ENCODE results near the gene CDCA3. TPM values are rescaled to one million over a fixed set of nuclear protein-coding genes. Genes with fewer than 3 reads are reported as not detected.
A peak's percentile ranks its signal among the peaks of the same experiment; 100 is the strongest.

CDCA3 gene
- total RNA-seq, 5 donors from 2014 or later (not counting 1 experiment from before 2014, with no cell fraction given), result 1.1 to 2.7 (median 2.0) TPM

- H3K27me3 ChIP-seq (replicated peaks in 1 of 2; ENCODE audit: control insufficient read depth in 2 of 2, extremely low read depth in 1 of 2, insufficient read depth in 2 of 2, low read length in 1 of 2), result peaks cover 0 to 67% of the 10 kb centered on the region in 2 experiments
- CTCF ChIA-PET, result interaction anchor here in 1 of 2 donors (0.5 to 0.6 kb wide), 3 partner anchors 12 to 159 kb away, joined by 3 to 4 read pairs (median 3); no protein-coding TSS in a partner anchor
- peaks cover 0 to 12% of the 10 kb centered on the region in 2 donors for H3K36me3 ChIP-seq (ENCODE audit: control insufficient read depth in 2 of 2, extremely low read depth in 1 of 2, insufficient read depth in 1 of 2, low read length in 1 of 2)
- H3K4me1 ChIP-seq (ENCODE audit: control insufficient read depth in 1 of 2, extremely low read depth in 1 of 2, insufficient read depth in 2 of 2, low read length in 2 of 2), result peaks cover 3 to 33% of the 10 kb centered on the region in 2 experiments
- no peak for DNase-seq
- Mint-ChIP-seq H3K36me3 (peaks cover 8% of the 10 kb centered on the region), H3K9me3 (no peaks in the 10 kb centered on the region), H3K27me3 (peaks cover 12 to 48% of the 10 kb centered on the region in 2 donors), H3K4me1 (peaks cover 19 to 41% (median 24%) of the 10 kb centered on the region in 3 donors), H3K4me3 (peak overlapping the region in 1 of 3 donors; percentile 74), H3K27ac (no peak overlapping the region)
- ATAC-seq (replicated peaks in 1 of 4), result no peak
- POLR2A ChIA-PET, result no interaction called here
- no peak overlapping the region for H3K4me3 ChIP-seq (ENCODE audit: control insufficient read depth in 1 of 2, extremely low read depth in 1 of 2, low read length in 1 of 2)
- H3K27ac ChIP-seq (ENCODE audit: low read length), result no peak overlapping the region
- WGBS (ENCODE audit: insufficient coverage), result 91% methylated on average over 3 of the region's 7 CpGs
- H3K9me3 ChIP-seq, result no peaks in the 10 kb centered on the region
Observed at GRCh38 chr12:6822426-6823135, 28.5 kb downstream of the CDCA3 start.

DNA sequence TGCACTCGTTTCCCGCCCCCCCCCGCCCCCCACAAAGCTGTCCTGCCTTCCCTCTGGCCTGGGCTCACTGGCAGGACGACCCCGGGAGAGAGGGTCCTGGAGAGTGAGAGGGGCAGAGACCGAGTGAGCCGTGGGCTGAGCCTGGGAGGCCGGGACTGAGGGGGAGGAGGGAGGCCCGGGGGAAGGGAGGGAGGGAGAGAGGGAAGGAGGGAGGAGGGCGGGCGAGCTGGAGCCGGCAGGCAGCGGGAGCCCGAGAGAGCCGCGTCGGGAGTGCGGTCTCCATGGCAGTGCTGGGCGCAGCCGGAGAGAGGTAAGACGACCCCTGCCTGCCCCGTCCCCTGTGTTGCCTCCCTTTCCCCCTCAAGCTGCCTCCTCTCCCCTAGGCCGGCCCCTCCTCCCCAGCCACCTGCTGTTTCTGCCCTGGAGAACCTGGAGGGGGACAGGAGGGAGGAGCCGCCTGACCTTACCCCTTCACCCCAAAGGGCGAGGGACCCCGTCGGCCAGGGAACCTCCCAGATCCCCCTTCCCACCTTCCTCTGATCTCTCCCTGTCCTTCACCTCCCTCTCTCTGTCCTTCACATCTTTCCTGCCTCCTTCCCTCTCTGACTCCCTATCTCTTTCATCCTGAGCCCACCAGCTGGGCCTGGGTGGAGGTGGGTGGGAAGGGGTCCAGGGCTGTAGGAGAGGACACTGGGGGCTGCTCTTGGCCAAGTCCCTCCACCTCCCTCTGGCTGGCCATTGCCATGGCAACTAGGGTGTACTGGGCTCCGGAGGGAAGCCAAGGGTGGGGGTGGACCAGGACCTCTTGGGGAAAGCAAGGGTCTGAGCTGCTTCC lies 29.3 kb downstream of the CDCA3 start, which contains the start of gene GPR162:
TSS of gene GPR162 (plus strand) at position 231 of the 835 bp plus-strand sequence. CDS start 2,078 bp downstream, outside the sequence.
- peaks cover 0 to 59% of the 10 kb centered on the region in 2 experiments for H3K27me3 ChIP-seq (replicated peaks in 1 of 2; ENCODE audit: control insufficient read depth in 2 of 2, extremely low read depth in 1 of 2, insufficient read depth in 2 of 2, low read length in 1 of 2)
- Mint-ChIP-seq H3K36me3 (peaks cover 9% of the 10 kb centered on the region), H3K4me3 (peak within 1 kb of the TSS; percentile 48 to 74 (median 65)), H3K9me3 (no peaks in the 10 kb centered on the region), H3K27ac (peak within 1 kb of the TSS; percentile 54 to 64), H3K27me3 (peaks cover 8 to 40% of the 10 kb centered on the region in 2 donors), H3K4me1 (peaks cover 15 to 36% (median 19%) of the 10 kb centered on the region in 3 donors)
- peak; percentile 12 to 25 (median 20) for ATAC-seq (replicated peaks in 1 of 4)
- POLR2A ChIA-PET, result interaction anchor here in 1 of 2 donors (0.5 to 0.7 kb wide), 4 partner anchors 17 to 164 kb away, joined by 3 to 7 read pairs (median 4); no protein-coding TSS in a partner anchor
- H3K9me3 ChIP-seq, result no peaks in the 10 kb centered on the region
- DNase-seq, result no peak
- no peak within 1 kb of the TSS for H3K4me3 ChIP-seq (ENCODE audit: control insufficient read depth in 1 of 2, extremely low read depth in 1 of 2, low read length in 1 of 2)
- 0% methylated on average over 6 of the region's 28 CpGs for WGBS (ENCODE audit: insufficient coverage)
- peaks cover 0 to 20% of the 10 kb centered on the region in 2 donors for H3K36me3 ChIP-seq (ENCODE audit: control insufficient read depth in 2 of 2, extremely low read depth in 1 of 2, insufficient read depth in 1 of 2, low read length in 1 of 2)
- CTCF ChIA-PET, result interaction anchor here (0.7 kb wide), 3 partner anchors 13 to 194 kb away, joined by 3 to 4 read pairs (median 3); no protein-coding TSS in a partner anchor
- peaks cover 3 to 26% of the 10 kb centered on the region in 2 experiments for H3K4me1 ChIP-seq (ENCODE audit: control insufficient read depth in 1 of 2, extremely low read depth in 1 of 2, insufficient read depth in 2 of 2, low read length in 2 of 2)
- H3K27ac ChIP-seq (ENCODE audit: low read length), result no peak within 1 kb of the TSS

DNA sequence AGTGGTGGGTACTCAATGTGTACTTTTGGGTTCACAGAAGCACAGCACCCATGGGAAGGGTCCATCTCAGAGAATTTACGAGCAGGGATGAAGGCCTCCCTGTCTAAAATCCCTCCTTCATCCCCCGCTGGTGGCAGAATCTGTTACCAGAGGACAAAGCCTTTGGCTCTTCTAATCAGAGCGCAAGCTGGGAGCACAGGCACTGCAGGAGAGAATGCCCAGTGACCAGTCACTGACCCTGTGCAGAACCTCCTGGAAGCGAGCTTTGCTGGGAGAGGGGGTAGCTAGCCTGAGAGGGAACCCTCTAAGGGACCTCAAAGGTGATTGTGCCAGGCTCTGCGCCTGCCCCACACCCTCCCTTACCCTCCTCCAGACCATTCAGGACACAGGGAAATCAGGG lies 30.9 kb downstream of the CDCA3 start:
- H3K9me3 Mint-ChIP-seq, result no peaks in the 10 kb centered on the region
- H3K9me3 ChIP-seq, result no peaks in the 10 kb centered on the region
- H3K27ac ChIP-seq (ENCODE audit: low read length), result no peak overlapping the region
- ChIA-PET CTCF (interaction anchor here in 1 of 2 donors (0.6 kb wide), 1 partner anchor 66 kb away, joined by 3 read pairs; no protein-coding TSS in a partner anchor), POLR2A (no interaction called here)
- H3K4me1 ChIP-seq (ENCODE audit: control insufficient read depth in 1 of 2, extremely low read depth in 1 of 2, insufficient read depth in 2 of 2, low read length in 2 of 2), result peaks cover 3 to 19% of the 10 kb centered on the region in 2 experiments
- no peak overlapping the region for H3K4me3 ChIP-seq (ENCODE audit: control insufficient read depth in 1 of 2, extremely low read depth in 1 of 2, low read length in 1 of 2)
- peaks cover 8 to 24% of the 10 kb centered on the region in 2 donors for H3K27me3 Mint-ChIP-seq
- DNase-seq (no peak), ATAC-seq (replicated peaks in 1 of 4) (no peak)
- H3K36me3 Mint-ChIP-seq, result peaks cover 19% of the 10 kb centered on the region
- WGBS (ENCODE audit: insufficient coverage), result 100% methylated on average over 3 of the region's 5 CpGs
- H3K4me3 Mint-ChIP-seq, result peak overlapping the region in 1 of 3 donors; percentile 74
- peaks cover 4 to 35% of the 10 kb centered on the region in 2 donors for H3K36me3 ChIP-seq (ENCODE audit: control insufficient read depth in 2 of 2, extremely low read depth in 1 of 2, insufficient read depth in 1 of 2, low read length in 1 of 2)
- peaks cover 12 to 30% (median 16%) of the 10 kb centered on the region in 3 donors for H3K4me1 Mint-ChIP-seq
- peaks cover 0 to 43% of the 10 kb centered on the region in 2 experiments for H3K27me3 ChIP-seq (replicated peaks in 1 of 2; ENCODE audit: control insufficient read depth in 2 of 2, extremely low read depth in 1 of 2, insufficient read depth in 2 of 2, low read length in 1 of 2)
- no peak overlapping the region for H3K27ac Mint-ChIP-seq

- ChIA-PET CTCF (interaction anchor here in 1 of 2 donors (0.6 kb wide), 1 partner anchor 47 kb away, joined by 5 read pairs; no protein-coding TSS in a partner anchor), POLR2A (interaction anchor here in 1 of 2 donors (0.7 kb wide), 1 partner anchor 11 kb away, joined by 6 read pairs; no protein-coding TSS in a partner anchor)
- Mint-ChIP-seq H3K4me3 (no peak overlapping the region), H3K9me3 (no peaks in the 10 kb centered on the region), H3K27ac (peak overlapping the region in 1 of 2 donors; percentile 45), H3K27me3 (peaks cover 4 to 18% of the 10 kb centered on the region in 2 donors), H3K4me1 (peaks cover 12 to 30% (median 16%) of the 10 kb centered on the region in 3 donors), H3K36me3 (peaks cover 19% of the 10 kb centered on the region)
- no peaks in the 10 kb centered on the region for H3K9me3 ChIP-seq
- peaks cover 3 to 19% of the 10 kb centered on the region in 2 experiments for H3K4me1 ChIP-seq (ENCODE audit: control insufficient read depth in 1 of 2, extremely low read depth in 1 of 2, insufficient read depth in 2 of 2, low read length in 2 of 2)
- H3K27ac ChIP-seq (ENCODE audit: low read length), result no peak overlapping the region
- H3K4me3 ChIP-seq (ENCODE audit: control insufficient read depth in 1 of 2, extremely low read depth in 1 of 2, low read length in 1 of 2), result no peak overlapping the region
- WGBS (ENCODE audit: insufficient coverage), result 87% methylated on average over 11 of the region's 13 CpGs
- DNase-seq (no peak), ATAC-seq (replicated peaks in 1 of 4) (no peak)
- peaks cover 10 to 43% of the 10 kb centered on the region in 2 donors for H3K36me3 ChIP-seq (ENCODE audit: control insufficient read depth in 2 of 2, extremely low read depth in 1 of 2, insufficient read depth in 1 of 2, low read length in 1 of 2)
- peaks cover 0 to 35% of the 10 kb centered on the region in 2 experiments for H3K27me3 ChIP-seq (replicated peaks in 1 of 2; ENCODE audit: control insufficient read depth in 2 of 2, extremely low read depth in 1 of 2, insufficient read depth in 2 of 2, low read length in 1 of 2)
Observed at GRCh38 chr12:6819106-6820030, 31.7 kb downstream of the CDCA3 start.

GRCh38 chr12:6818645-6819044 lies 32.4 kb downstream of the CDCA3 start:
- peaks cover 4 to 16% of the 10 kb centered on the region in 2 donors for H3K27me3 Mint-ChIP-seq
- peaks cover 10 to 47% of the 10 kb centered on the region in 2 donors for H3K36me3 ChIP-seq (ENCODE audit: control insufficient read depth in 2 of 2, extremely low read depth in 1 of 2, insufficient read depth in 1 of 2, low read length in 1 of 2)
- WGBS (ENCODE audit: insufficient coverage), result 93% methylated on average over 3 of the region's 5 CpGs
- H3K4me1 ChIP-seq (ENCODE audit: control insufficient read depth in 1 of 2, extremely low read depth in 1 of 2, insufficient read depth in 2 of 2, low read length in 2 of 2), result peaks cover 3 to 19% of the 10 kb centered on the region in 2 experiments
- no peaks in the 10 kb centered on the region for H3K9me3 ChIP-seq
- ChIA-PET POLR2A (interaction anchor here in 1 of 2 donors (0.7 kb wide), 1 partner anchor 10 kb away, joined by 6 read pairs; no protein-coding TSS in a partner anchor), CTCF (interaction anchor here in 1 of 2 donors (0.6 kb wide), 1 partner anchor 48 kb away, joined by 5 read pairs; no protein-coding TSS in a partner anchor)
- H3K9me3 Mint-ChIP-seq, result no peaks in the 10 kb centered on the region
- no peak overlapping the region for H3K4me3 Mint-ChIP-seq
- peaks cover 0 to 28% of the 10 kb centered on the region in 2 experiments for H3K27me3 ChIP-seq (replicated peaks in 1 of 2; ENCODE audit: control insufficient read depth in 2 of 2, extremely low read depth in 1 of 2, insufficient read depth in 2 of 2, low read length in 1 of 2)
- ATAC-seq (replicated peaks in 1 of 4) (no peak), DNase-seq (no peak)
- no peak overlapping the region for H3K27ac ChIP-seq (ENCODE audit: low read length)
- H3K4me1 Mint-ChIP-seq, result peaks cover 12 to 30% (median 16%) of the 10 kb centered on the region in 3 donors
- peaks cover 23% of the 10 kb centered on the region for H3K36me3 Mint-ChIP-seq
- no peak overlapping the region for H3K27ac Mint-ChIP-seq
- H3K4me3 ChIP-seq (ENCODE audit: control insufficient read depth in 1 of 2, extremely low read depth in 1 of 2, low read length in 1 of 2), result no peak overlapping the region
